KBM-7 (cell line): ENCODE results near the gene NR1H4.
A peak's percentile ranks its signal among the peaks of the same experiment; 100 is the strongest.
"Not testable (repeated sequence)": the region's sequence is repeated elsewhere in the genome, so short reads cannot be mapped to it uniquely, and the experiment has no call there.

Experiments
- DNase-seq: peaks from one replicate; pipeline ENCODE4 v3.0.0-alpha.2; 2015
- in situ Hi-C: fragments of 300-500 bp; cut with MboI; formaldehyde crosslinking; loops from 2 replicates; pipeline ENCODE4 v1.14.3; 2020; ENCODE audit warnings: low sequenced_read_pairs, low pct_unique_long_range_greater_than_20kb, mixed read lengths

Gene NR1H4

DNA sequence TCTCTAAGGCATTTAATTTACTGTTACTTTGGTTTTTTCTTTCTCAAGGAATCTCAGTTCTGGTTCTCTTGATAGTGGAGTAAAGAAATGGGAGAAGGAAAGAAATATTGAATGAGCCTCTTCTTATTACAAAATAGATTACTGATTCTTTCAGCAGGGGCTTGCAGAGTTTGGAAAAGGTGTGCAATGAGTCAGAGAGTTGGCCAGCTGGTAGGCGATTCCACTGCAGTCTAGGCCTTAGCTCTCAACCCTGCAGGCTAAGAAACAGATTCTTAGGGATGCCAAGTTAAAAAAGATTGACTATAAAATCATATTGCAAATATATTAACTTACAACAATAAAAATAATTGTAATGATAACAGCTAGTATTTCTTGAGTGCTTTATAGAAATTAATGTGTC lies 25.8 kb downstream of the NR1H4 start:
- in situ Hi-C loops, result no loop called here
- no peak for DNase-seq

DNA sequence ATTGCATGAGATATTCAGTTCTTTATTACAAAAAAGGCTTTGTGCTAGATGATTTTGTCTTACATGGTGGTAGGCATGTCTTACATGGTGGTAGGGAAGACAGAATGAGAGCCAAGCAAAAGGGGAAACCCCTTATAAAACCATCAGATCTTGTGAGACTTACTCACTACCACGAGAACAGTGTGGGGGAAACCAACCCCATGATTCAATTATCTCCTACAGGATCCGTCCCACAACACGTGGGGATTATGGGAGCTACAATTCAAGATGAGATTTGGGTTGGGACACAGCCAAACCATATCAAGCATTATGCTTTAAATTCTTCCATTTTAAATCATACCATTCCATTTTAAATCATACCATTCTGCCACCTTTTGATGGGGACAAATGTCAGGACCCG lies 29.1 kb downstream of the NR1H4 start:
- in situ Hi-C loops, result not testable (repeated sequence)

DNA sequence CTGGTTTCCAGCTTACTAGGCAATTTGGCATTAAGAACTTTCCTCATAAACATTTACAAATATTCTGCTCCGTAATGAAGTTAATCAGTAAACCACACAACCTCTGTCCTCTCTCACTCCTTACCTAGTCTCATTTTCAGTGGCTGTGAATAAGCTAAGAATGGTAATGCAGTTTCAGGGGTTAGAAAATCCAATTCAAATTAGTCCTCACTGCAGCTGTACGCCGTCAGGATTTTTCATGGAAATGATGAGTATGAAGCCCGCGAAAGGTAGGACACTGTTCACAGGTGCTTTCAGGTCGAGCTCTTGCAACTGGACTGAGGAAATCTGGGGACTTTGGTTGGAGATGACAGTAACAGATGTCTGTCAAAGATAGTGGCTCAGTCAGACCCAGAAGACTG lies 29.6 kb downstream of the NR1H4 start:
- DNase-seq, result no peak
- in situ Hi-C loops, result no loop called here

More for the DNA sequence above, 29.1 kb downstream of the NR1H4 start:
- not testable (repeated sequence) for DNase-seq

DNA sequence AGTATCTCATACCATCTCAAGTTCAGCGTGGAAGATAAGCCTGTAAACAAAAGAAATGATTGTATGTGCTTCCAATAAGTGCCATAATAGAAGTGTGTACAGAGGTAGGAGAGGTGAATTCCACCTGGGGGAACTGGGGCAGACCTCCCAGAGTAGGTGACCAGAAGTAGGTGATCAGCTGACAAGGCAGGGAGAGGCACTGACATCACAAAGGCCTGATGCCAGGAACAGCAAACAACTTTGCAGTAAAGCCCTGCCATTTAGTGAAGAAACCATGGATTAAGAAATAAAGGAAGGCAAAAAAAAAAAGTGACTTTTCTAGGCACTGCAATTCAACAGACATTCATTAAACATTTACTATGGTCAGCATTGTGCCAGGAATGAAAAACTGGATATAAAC lies 31.1 kb downstream of the NR1H4 start:
- no peak for DNase-seq
- in situ Hi-C loops, result no loop called here

DNA sequence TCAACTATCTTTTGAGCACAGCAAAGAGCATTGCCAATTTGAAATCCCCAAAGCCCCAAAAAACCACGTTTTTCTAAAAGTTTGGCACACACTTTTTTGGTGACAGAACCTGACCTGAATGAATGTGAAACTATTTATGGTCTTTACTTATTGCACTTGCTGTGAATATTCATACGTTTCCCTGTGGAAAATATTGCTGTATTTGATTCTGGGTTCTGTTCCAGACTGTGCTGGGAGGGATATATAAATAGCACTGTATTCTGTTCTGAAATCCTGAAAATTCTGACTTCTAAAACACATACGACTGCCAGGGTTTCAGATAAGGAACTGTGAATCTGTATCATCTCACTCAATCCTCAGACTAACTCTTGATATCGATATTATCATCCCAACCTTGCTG lies 35.1 kb downstream of the NR1H4 start:
- in situ Hi-C loops, result no loop called here
- no peak for DNase-seq

DNA sequence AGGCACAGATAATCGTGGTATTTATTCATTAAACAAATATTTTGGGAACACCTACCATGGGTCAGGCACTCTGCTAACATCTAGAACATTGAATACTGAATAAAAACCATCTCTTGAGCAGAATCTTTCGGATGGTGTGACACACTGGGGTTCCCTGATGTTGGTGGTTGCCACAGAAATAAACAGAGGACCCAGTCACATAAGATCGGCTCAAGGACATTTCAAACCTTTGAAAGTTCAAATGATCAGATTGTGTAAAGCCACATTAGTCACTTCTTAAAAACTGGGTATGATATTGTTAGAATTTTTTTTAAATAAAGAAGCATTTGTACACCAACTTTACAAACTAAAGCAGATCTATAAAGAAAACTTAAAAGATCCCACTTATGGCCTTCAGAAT lies 39.0 kb downstream of the NR1H4 start:
- DNase-seq, result no peak
- in situ Hi-C loops, result no loop called here

DNA sequence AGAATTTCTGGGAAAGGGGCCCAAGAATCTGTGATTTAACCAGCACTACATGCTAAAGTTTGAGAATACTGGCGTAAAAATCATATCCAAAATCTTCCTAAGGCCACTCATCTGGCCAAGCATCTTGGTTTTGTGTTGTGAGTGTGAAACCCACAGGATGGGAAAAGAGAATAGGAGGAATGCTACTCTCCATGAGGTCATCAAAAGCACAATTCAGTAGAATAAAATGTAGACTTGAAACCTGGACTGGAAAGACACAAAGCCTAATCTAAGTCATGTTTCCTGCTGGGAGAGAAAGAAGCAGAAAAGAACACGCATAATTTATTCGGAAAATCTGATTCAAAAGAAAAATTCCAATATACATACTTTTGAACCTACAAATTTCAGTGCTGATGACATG lies 42.3 kb downstream of the NR1H4 start:
- DNase-seq, result no peak
- in situ Hi-C loops, result no loop called here

DNA sequence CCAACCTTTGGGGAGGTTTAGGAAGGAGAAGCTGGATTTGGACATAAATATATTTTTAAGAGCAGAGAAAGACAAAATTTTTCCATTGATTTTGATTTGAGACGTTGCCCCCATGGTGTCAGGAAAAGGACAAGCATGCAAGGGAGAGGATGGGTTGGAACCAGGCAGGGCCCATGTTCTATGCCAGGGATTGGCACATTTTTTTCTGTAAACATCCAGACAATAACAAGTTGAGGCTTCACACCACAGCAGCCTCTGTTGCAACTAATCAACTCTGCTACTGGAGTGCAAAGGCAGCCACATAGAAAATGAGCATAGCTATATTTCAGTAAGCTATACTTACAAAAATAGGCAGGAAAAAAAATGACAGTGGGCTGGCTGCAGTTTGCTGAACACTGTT lies 44.7 kb downstream of the NR1H4 start:
- in situ Hi-C loops, result no loop called here
- DNase-seq, result no peak

DNA sequence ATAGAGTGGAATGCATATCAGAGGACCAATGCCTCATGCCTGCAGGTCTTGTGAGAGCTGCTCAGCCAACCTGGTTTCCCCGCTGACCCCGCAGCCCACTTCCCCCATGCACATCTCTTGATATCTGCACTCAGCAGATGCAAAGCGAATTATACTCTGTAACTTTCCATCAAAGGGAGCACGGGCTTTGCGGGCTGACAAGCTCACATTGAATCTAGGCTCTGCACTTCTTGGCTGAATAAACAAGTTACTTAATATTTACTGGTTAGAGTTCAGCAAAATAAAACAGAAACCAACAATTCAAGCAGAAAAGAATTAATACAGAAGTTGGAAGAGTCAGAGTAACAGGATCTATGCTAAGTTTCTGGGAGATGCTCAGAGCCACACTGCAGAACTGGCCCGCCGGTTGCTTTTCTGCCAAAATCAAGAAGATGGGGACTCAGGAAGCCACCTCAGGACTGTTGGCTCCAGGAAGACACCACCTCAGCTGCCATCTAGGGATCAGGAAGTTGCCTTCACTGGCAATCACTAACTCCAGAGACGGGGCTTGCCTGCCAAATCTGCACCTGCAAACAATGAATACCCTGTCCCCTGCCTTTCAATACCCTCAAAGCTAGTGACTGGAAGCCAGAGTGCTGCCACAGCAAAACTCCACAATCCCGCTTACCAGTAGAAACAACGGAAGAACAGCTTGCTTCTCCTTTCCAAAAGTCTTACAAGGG lies 46.5 kb downstream of the NR1H4 start:
- DNase-seq, result no peak
- in situ Hi-C loops, result no loop called here

DNA sequence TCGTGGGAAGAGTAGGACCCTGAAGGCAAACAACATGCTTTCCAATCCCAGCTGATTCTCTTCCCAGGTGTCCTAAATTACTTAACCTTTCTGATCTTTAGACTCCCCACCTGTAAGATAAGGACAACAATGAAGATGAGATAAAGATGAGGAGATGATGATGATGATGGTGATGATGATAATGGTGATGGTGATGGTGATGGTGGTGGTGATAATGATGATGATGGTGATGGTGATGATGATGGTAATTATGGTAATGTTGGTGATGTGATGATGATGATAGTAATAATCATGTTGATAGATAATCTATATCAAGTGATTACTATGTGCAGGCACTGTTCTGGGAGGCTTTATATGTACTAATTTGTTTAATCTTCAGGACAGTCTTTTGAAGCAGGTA lies 48.3 kb downstream of the NR1H4 start:
- in situ Hi-C loops, result no loop called here

DNA sequence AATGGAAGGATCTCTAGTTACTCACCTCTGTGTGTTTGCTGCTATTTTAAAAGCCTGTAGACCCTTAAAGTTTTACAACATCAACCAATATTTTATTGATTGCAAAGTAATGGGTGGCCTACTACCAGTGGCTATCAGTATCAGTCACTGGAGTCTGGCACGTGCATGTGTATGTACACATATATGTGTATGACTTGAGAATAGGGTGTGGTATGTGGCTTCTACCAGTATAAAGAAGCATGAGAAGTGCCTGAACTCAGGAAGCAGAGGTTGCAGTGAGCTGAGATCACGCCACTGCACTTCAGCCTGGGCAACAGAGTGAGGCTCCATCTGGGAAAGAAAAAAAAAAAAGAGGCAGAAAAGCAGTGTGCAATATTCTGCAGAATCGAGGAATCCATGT lies 54.4 kb downstream of the NR1H4 start:
- in situ Hi-C loops, result no loop called here
- DNase-seq, result no peak

More for the DNA sequence above, 48.3 kb downstream of the NR1H4 start:
- DNase-seq, result no peak

DNA sequence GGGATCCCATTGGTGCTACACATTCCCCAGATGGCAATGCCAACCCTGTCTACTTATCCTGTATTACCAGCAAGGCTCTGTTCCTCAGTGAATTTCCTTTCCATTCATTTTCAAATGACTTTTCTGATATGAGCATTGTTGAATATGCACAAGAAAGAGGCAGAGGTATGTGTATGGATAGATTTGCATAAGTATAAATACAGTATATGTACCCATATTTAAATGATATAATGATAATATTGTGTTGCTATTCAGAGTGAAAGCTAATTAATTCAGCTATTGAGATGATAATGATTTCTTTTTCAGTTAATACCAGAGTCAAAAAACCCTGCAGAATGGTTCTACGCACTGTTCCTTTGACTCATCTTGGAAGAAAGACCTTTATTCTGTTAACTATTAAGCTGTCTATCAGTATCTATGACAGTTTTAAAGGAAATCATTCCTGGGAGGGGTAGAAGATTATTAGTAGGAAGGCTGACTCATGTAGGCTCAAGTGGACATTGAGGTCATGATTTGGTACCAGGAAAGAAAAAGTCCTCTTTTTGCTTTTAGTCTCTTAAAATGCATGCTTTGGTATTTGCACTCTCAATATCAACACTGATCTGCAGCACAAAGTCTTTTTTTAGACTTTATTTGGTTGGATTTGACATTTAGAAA lies 54.9 kb downstream of the NR1H4 start:
- DNase-seq, result no peak
- in situ Hi-C loops, result no loop called here

DNA sequence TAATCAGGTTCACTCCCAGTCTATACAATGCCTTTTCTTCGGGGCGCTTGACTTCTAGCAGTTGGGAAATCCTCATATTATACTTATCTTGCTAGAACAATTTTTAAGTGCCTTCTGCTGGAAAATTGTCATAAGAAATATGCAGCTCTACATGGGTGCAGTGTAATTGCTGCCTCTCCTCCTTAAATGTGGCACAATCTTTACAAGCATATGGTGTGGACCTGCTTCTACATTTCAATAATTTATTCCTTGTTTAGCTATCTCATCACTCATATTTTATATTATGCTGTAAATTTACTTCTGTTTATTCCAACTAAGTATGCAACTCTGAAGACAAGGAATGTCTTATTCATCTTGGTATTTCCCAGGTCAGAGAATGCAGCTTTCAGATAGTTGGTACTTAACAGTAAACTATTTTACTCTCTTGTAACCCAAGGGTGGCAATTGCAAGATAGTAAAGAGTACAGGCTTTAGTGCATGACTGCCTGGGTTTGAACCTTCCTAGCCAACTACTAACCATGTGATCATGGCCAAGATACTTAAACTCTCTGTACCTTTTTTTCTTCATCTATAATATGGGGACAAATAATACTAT lies 56.2 kb downstream of the NR1H4 start:
- in situ Hi-C loops, result no loop called here

DNA sequence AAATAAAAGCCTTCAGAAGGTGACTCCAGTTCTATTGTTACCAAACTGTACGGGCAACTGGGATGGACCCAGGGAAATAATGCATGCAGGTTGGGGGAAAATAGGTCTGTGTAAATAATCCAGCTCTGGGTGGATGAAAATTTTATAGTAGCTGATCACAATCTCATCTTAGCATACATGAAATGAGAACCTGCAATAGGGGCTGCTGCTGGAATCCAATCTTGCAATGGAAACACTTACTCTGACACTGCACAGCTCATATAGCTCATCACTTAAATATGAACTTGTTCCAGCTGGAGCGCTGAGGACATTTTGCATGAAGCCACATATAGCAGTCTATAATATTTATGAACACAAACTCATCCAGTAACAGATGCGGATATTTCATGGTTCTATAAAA lies 59.7 kb downstream of the NR1H4 start:
- in situ Hi-C loops, result no loop called here
- DNase-seq, result no peak

More for the DNA sequence above, 56.2 kb downstream of the NR1H4 start:
- no peak for DNase-seq

DNA sequence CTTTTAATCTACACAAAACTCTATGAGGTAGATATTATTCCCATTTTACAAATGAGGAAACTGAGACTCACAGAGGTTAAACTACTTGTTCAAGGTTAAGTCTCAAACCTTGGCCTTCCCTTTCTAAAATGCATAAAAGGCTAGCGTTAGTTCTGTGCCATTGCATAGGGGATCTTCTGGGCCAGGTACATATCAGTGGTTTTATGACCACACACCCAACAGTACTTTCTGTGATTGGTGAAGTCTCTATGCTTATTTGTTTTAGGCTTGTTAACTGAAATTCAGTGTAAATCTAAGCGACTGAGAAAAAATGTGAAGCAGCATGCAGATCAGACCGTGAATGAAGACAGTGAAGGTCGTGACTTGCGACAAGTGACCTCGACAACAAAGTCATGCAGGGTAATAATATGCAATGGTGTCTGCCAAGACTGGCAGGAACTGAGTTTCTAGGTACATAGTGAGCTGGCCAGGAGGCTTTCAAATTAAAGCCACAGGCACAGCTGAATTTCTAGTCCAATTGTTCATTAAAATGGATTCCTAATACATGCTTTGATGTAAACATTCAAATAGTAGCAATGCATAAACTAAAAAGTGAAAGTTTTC lies 61.1 kb downstream of the NR1H4 start:
- DNase-seq, result no peak
- in situ Hi-C loops, result no loop called here

DNA sequence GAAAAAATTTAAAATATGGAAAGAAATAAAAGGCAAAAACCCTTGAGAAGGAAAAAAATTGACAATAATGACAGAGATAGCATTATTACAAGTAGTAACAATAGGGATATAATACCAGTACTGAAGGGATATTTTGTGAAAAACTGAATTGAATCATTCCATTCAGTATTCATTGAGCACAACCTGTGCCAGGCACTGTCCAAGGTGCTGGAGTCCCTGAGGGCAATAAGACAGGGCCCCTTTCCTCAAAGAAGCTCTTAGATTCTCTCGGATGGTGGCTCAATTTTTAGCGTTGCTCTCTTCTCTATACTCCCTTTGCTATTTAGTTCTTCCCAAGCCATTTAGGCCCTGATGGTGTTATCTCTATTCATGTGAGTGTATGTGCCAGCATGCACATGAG lies 65.5 kb downstream of the NR1H4 start:
- peak; percentile 19 for DNase-seq
- in situ Hi-C loops, result no loop called here

DNA sequence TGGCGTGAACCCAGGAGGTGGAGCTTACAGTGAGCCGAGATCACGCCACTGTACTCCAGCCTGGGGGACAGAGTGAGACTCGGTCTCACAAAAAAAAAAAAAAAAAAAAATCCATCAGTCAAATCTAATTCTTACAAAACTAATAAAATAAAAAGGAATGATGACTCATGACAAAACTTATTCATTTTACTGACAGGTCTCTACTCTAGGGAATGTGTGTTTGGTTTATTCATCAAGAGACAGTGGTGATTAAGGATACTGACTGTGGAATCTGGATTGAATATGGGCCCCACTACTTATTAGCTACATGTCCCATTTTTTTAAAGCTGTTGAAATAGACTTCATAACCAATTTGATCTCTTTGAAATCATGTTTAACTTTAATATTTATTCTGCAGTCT lies 70.5 kb downstream of the NR1H4 start:
- DNase-seq, result no peak
- in situ Hi-C loops, result no loop called here

DNA sequence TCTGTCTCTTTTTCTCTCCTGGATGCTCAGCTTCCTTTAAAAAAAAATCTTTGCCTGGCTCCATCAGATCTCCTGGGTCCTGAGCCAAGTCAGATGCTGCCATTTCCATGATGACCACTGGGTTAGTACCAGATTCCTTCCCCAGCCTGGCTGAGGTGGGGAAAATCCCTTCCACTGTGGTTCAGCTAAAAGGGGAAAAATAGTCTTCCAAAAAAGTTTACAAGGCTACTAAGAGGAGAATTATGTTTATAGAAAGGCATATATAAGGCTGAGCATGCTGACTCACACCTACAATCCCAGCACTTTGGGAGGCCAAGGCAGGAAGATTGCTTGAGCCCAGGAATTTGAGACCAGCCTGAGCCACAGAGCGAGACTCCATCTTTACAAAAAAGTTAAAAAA lies 71.4 kb downstream of the NR1H4 start:
- DNase-seq, result no peak

DNA sequence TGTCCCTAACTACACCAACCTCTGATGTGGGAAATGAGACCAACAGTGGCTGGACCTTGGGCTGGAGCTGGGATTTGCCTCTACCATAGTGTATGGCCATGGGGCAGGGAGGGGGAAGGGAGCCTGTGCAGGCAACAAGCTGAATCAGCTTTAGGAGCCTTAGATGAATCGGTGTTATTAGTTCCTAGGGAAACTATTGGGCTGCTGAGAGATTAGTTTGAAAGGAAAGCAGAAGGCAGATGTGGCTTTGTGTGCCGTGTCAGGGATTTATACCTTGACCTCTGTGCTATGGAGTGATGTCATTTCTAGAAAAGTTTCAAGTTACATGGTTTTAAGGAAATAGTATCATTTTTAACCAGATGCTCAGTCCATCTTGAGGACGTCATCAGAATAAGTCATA lies 80.3 kb downstream of the NR1H4 start:
- in situ Hi-C loops, result no loop called here
- DNase-seq, result no peak

More for the DNA sequence above, 71.4 kb downstream of the NR1H4 start:
- in situ Hi-C loops, result no loop called here

DNA sequence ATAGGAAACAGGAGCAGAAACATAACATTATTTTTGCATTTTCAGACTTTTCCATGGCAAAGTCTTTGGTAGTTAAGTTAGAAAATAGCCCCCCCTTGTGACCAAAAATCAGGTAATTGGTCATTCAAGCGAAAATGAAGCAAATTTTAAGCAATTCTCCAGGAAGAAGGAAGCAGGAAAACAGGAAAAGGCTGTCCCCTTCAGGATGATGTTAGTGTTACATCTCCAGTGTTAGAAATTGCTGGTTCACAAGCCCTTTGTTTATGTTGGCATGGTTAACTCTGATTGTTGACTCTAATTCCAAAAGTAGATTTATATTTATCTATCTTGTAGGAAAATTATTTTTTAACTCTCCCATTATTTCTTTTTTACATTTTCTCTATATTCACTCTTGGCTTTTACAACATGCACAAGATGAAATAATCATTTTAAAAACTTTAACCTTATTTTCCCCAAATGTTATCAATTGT lies 81.0 kb downstream of the NR1H4 start:
- in situ Hi-C loops, result no loop called here
- peak; percentile 89 for DNase-seq
